ENCODE results near the gene TUFT1.

GRCh38 chr1:151529781-151530180, 10.3 kb upstream of the TUFT1 start:
- TF ChIP-seq CTCF (conservative IDR thresholded peaks at IDR 0.05; ENCODE audit: low read depth, low read length) (no peak), EZH2 (IDR thresholded peaks at IDR 0.05; ENCODE audit: borderline replicate concordance, low read depth, low read length, poor library complexity, severe bottlenecking) (no peak)

All from A673 (cell line).